Measurements from ENCODE around the gene C1QTNF6.

The C1QTNF6 gene

DNA sequence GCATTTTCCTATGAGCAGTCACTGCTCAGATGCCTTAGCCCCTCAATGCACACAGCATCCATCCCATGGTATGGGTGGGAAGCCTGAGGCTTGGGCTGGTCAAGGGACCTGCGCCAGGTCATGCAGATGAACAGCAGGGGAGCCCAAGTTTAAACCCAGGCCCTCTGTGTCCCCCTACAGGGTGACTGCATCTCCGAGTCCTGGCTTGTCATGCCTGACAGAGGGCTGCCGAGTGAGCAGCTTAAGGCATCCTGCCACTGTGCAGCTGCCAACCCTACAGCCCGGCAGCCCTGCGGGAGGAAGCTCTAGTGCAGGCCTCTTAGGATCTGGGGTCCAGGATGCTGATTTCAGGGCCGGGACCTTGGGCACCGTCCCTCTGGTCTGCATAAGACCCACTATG lies 48.3 kb downstream of the C1QTNF6 start:
- DNase-seq = no peak

DNA sequence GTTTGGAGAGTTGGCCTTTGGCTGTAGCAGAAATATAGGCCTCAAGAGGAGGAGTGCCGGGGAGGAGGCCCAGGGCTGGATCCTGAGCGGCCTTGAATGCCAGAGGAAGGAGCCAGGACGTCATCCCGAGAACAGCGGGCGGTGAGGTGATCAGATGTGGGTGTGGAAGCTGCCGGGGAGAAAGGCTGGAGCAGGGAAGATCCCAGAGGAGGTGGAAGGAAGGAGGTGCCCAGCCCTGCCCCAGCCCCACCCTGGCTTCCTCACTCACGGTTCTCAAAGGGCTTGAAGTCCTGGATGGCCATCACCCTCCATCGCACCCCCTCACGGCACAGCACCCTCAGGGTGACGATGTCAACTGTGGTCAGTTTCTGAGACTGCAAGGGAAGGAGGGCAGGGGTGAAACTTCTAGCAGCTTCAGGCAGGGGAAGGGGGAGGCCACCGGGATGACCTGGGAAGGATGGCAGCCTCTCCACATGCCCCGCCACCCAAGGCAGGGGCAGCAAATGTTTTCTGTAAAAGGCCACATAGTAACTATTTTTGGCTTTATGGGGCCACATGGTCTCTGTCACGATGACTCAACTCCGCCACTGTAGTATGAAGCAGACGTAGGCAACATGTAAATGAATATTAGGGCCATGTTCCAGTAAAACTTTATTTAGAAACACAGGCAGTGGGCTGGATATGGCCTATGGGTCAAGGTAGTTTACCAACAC lies 49.0 kb downstream of the C1QTNF6 start:
- DNase-seq = no peak

DNA sequence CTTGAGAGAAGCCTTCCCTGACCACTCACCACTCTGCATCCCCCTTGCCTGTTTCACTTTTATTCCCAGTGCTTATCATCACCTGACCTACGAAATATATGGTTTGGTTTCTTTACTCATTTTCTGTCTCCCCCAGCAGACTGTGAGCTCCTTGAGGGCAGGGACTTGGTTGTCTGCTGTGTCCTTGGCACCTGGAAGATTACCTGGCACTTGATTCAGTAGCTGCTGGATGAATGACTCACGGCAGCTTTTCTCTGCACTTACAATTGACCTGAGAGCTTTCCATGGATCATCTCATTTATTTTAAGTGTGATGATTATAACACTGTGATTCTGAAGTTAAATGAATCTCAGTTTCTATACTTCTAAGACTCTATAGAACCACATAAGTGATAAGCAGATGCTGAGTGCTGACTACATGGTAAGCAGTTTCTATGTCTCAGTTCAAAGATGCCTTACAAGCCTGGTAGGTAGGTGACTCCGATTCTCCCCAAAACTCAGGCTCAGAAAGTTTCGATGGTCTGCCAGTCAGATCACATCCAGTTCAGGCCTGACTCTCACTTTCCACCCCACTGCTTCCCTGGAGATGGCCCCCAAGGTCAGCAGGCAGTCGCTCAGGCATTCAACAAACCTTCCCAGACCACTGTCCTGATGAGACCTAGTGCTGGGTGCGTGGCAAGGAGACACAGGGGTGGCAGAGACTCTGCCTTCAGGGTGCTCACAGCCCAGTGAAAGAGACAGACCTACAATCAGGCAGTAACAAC lies 50.0 kb downstream of the C1QTNF6 start:
- DNase-seq = no peak

DNA sequence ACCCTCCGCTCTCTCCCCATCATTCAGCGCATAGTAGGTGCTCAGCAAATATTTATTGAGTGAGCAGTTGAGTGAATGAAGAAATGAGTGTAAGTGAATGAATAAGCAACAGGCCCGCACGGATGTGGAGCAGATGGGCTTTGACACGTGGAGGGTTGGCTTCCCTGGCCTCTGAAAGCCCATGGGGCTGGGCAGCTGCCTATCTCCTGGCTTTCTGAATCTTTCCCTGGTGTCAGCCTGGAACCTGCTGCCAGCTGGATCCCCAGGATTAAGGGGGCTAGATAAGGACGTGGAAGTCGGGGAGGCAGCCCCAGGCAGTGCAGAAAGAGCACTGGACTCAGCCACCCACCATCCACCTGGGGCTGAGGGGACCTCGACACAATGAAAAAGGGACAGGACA lies 50.9 kb downstream of the C1QTNF6 start:
- no peak for DNase-seq

DNA sequence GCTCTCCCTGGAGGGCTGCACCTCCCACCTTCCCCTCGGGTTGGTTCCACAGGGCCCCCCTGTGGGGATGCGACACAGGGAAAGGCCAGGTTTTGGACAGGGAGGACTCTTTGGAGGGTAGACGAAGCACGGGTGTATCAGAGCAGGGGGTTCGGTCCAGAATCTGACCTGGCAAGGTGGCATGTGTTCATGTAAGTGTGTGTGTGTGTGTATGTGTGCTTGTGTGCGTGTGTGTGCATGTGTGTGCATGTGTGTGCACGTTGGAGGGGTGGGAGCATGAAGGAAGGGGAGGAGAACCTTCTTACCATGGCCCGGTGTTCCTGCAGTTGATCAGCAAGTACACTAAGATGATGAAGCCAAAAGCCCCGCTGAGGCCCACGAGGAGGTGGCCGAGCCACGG lies 53.0 kb downstream of the C1QTNF6 start:
- no peak for DNase-seq

DNA sequence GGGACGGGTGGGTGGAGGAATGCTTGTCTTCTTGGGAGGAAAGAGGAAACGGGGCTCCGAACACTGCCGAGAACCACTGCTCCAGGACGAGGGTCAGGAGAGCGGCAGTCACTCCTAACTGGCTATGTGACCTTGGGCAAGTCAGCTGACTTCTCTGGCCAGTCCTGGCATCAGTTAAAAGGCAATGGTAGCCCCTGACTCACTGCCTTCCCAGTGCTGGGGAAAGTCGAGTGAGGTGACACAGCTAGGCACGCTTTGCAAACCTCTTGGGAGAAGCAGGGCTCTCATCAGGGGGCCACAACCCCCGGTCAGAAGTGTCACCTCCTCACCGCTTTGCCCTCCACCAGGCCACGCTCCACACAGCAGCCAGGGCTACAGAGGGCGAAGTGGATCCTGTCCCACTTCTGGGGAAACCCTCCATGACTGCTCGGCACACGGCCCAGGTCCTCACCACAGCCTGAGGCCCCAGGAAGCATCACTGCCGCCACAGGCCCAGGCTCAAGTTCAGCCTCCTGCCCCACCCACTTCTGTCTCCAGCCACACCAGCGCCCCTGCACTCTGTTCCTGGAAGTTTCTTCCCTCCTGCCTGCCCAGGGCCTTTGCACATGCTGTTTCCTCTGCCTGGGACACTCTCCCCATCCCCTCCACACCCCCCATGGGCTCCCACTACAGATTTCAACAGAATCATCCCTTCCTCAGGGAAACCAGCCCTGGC lies 54.6 kb downstream of the C1QTNF6 start:
- DNase-seq = no peak

DNA sequence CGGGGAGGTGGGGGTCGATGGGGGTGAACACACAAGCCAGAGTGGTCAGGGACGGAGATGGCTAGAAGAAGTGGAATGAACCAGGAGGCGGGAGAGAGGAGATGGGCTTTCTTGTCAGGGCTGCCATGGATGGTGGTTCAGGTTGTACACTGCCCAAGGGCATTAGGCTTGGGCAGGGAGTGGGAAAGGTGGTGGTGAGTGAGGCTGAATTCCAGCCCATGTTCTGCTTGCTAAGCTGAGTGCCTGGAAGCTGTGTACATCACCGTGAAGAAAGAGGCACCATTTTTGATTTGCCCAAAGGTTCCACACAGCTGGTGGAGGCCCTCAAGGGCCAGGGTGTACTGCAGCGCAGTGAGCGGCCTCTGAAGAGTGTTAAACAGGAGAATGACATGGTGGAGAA lies 55.3 kb downstream of the C1QTNF6 start:
- DNase-seq = no peak

Measured in NCI-H524 treated with DMSO at 0.1 percent for 48 hours (cell line).